PFSK-1 (cell line): Measurements from ENCODE around the gene ARMC3.

Experiments used
- FOXP2 ChIP-seq: optimal IDR thresholded peaks from 2 replicates; pipeline ENCODE3; 2011; ENCODE audit warnings: borderline replicate concordance, control low read depth, inconsistent platforms; ENCODE audit not compliant: insufficient read depth; ENCODE audit errors: extremely low read length, extremely low read depth
- POLR2AphosphoS5 ChIP-seq: IDR thresholded peaks from 2 replicates; pipeline ENCODE4 v1.6.1; 2012; ENCODE audit warnings: low read depth, mild to moderate bottlenecking, control low read depth, low read length, moderate library complexity
- SIN3A ChIP-seq: IDR thresholded peaks from 2 replicates; pipeline ENCODE4 v1.6.1; 2012; ENCODE audit warnings: mild to moderate bottlenecking, low read length, moderate library complexity, borderline replicate concordance; ENCODE audit not compliant: insufficient read depth
- TF ChIP-seq, protein P1 (sequence below), 2 experiments: IDR thresholded peaks; 2 replicates each; pipeline versions ENCODE4 v1.6.1 to v1.8.0; 2011 to 2012; ENCODE audit warnings: low read depth in 2 of 2, low read length in 2 of 2, control low read depth in 1 of 2, inconsistent platforms in 1 of 2, mild to moderate bottlenecking in 1 of 2, moderate library complexity in 1 of 2; ENCODE audit not compliant: insufficient read depth in 1 of 2

DNA sequence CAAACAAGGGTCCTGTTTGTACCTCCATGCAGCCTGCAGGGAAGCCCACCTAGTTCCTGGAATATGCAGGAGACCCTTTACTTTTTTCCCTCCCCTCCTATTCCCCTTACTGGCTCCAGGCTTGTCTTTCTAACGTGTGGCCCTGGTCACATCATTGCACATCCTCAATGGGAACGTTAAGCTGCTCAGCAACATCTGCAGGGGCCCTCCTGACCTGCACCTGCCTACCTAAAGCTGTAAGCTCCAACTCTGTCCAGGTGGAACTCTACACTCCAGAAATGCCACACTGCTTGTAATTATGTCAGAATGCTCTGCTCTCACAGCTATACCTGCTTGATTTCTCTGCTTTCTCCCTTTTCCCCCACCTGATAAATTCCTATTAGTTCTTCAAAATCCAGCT, 72.1 kb downstream of the ARMC3 start:
- no peak for TF ChIP-seq POLR2AphosphoS5
- TF ChIP-seq SIN3A: no peak
- TF ChIP-seq, protein P1, sequence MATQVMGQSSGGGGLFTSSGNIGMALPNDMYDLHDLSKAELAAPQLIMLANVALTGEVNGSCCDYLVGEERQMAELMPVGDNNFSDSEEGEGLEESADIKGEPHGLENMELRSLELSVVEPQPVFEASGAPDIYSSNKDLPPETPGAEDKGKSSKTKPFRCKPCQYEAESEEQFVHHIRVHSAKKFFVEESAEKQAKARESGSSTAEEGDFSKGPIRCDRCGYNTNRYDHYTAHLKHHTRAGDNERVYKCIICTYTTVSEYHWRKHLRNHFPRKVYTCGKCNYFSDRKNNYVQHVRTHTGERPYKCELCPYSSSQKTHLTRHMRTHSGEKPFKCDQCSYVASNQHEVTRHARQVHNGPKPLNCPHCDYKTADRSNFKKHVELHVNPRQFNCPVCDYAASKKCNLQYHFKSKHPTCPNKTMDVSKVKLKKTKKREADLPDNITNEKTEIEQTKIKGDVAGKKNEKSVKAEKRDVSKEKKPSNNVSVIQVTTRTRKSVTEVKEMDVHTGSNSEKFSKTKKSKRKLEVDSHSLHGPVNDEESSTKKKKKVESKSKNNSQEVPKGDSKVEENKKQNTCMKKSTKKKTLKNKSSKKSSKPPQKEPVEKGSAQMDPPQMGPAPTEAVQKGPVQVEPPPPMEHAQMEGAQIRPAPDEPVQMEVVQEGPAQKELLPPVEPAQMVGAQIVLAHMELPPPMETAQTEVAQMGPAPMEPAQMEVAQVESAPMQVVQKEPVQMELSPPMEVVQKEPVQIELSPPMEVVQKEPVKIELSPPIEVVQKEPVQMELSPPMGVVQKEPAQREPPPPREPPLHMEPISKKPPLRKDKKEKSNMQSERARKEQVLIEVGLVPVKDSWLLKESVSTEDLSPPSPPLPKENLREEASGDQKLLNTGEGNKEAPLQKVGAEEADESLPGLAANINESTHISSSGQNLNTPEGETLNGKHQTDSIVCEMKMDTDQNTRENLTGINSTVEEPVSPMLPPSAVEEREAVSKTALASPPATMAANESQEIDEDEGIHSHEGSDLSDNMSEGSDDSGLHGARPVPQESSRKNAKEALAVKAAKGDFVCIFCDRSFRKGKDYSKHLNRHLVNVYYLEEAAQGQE (IDR thresholded peaks at IDR 0.05; ENCODE audit: insufficient read depth in 1 of 2, low read depth in 2 of 2, low read length in 2 of 2): no peak
- TF ChIP-seq FOXP2: no peak
